Lower lobe of right lung (tissue), 2 donors: ENCODE results near the gene RPS18. TPM values are rescaled to one million over a fixed set of nuclear protein-coding genes. Genes with fewer than 3 reads are reported as not detected.
A peak's percentile ranks its signal among the peaks of the same experiment; 100 is the strongest.
"Not testable (repeated sequence)": the region's sequence is repeated elsewhere in the genome, so short reads cannot be mapped to it uniquely, and the experiment has no call there.

Experiments used
- ATAC-seq, 2 donors: fragments of 200-7000 bp; cut with Tn5 transposase; one replicate each; pipeline ENCODE4 v1.9.1; 2020 to 2022; ENCODE audit warnings: mild to moderate bottlenecking in 2 of 2, moderate library complexity in 2 of 2
- DNase-seq: peaks from one replicate; pipeline ENCODE4 v3.0.0-alpha.2; 2020
- H3K27ac ChIP-seq: fragments of 200-600 bp; one replicate; pipeline ENCODE4 v1.8.0; 2022
- H3K27me3 ChIP-seq: fragments of 200-600 bp; one replicate; pipeline ENCODE4 v1.8.0; 2022; ENCODE audit warnings: low read depth
- H3K36me3 ChIP-seq: fragments of 200-600 bp; one replicate; pipeline ENCODE4 v1.8.0; 2022; ENCODE audit warnings: mild to moderate bottlenecking
- H3K4me1 ChIP-seq: fragments of 200-600 bp; one replicate; pipeline ENCODE4 v1.8.0; 2022
- H3K4me3 ChIP-seq: fragments of 200-600 bp; one replicate; pipeline ENCODE4 v1.8.0; 2022; ENCODE audit warnings: mild to moderate bottlenecking
- H3K9me3 ChIP-seq: fragments of 200-600 bp; one replicate; pipeline ENCODE4 v1.8.0; 2022
- intact Hi-C: fragments of 100-400 bp; cut with DNase I; formaldehyde crosslinking; loops from one replicate; pipeline ENCODE4 v1.11.0; 2022
- total RNA-seq: library from RNA; stranded (reverse); fragmentation: NEBNext Ultra II Directional; extraction: Animal tissue kit (Norgen Biotek cat#: 25700); gene quantifications from one replicate; pipeline ENCODE4 v1.2.1, GENCODE V29; 2021
- TF ChIP-seq, protein P1 (sequence below): fragments of 200-600 bp; IDR thresholded peaks from one replicate; pipeline ENCODE4 v1.8.0; 2022; ENCODE audit warnings: antibody characterized with exemption, mild to moderate bottlenecking
- donor health status: DM: no; HTN: yes; CAD: no; lungs with severe emphysema.

The RPS18 gene
- total RNA-seq, 1 donor from 2014 or later = 1,662 TPM

DNA sequence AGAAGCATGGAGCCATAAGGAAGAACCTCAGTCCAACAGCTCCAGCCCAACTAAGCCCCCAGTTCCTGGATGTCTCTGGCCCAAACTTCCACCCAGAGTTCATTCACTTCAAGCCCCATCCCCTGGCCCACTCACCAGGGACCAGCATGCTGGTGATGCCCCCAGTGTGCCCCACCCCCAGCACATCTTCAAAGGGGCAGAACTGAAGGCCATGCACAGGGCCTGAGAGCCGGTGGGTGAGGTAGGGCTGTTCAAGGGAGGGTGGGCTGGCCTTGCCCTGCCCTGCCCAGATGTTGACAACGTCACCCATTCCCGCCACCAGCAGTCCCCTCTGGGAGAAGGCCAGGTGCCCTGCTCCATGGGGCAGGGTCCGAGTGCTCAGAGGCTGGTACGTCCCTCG lies 8.7 kb downstream of the RPS18 start:
- no peak overlapping the region for H3K27ac ChIP-seq
- H3K36me3 ChIP-seq = peaks cover 78% of the 10 kb centered on the region
- H3K9me3 ChIP-seq = no peaks in the 10 kb centered on the region
- no peaks in the 10 kb centered on the region for H3K27me3 ChIP-seq
- ATAC-seq = no peak
- TF ChIP-seq, protein P1, sequence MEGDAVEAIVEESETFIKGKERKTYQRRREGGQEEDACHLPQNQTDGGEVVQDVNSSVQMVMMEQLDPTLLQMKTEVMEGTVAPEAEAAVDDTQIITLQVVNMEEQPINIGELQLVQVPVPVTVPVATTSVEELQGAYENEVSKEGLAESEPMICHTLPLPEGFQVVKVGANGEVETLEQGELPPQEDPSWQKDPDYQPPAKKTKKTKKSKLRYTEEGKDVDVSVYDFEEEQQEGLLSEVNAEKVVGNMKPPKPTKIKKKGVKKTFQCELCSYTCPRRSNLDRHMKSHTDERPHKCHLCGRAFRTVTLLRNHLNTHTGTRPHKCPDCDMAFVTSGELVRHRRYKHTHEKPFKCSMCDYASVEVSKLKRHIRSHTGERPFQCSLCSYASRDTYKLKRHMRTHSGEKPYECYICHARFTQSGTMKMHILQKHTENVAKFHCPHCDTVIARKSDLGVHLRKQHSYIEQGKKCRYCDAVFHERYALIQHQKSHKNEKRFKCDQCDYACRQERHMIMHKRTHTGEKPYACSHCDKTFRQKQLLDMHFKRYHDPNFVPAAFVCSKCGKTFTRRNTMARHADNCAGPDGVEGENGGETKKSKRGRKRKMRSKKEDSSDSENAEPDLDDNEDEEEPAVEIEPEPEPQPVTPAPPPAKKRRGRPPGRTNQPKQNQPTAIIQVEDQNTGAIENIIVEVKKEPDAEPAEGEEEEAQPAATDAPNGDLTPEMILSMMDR = no peak
- H3K4me3 ChIP-seq = no peak overlapping the region
- peaks cover 34% of the 10 kb centered on the region for H3K4me1 ChIP-seq
- intact Hi-C loops = no loop called here
- no peak for DNase-seq

DNA sequence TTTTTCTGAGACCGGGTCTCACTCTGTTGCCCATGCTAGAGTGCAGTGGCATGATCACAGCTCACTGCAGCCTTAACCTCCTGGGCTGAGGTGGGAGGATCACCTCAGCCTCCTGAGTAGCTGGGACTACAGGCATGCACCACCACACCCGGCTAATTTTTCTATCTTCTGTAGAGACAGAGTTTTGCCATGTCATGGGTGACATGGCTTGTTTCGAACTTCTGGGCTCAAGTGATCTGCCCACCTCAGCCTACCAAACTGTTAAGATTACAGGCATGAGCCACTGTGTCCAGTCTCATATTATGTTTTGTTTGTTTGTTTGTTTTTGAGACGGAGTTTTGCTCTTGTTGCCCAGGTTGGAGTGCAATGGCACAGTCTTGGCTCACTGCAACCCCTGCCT lies 13.3 kb downstream of the RPS18 start:
- H3K9me3 ChIP-seq, H3K27ac ChIP-seq, DNase-seq, H3K27me3 ChIP-seq, intact Hi-C loops, H3K4me3 ChIP-seq, ATAC-seq: not testable (repeated sequence)
- Histone ChIP-seq H3K36me3 (peaks cover 71% of the 10 kb centered on the region), H3K4me1 (peaks cover 16% of the 10 kb centered on the region)

DNA sequence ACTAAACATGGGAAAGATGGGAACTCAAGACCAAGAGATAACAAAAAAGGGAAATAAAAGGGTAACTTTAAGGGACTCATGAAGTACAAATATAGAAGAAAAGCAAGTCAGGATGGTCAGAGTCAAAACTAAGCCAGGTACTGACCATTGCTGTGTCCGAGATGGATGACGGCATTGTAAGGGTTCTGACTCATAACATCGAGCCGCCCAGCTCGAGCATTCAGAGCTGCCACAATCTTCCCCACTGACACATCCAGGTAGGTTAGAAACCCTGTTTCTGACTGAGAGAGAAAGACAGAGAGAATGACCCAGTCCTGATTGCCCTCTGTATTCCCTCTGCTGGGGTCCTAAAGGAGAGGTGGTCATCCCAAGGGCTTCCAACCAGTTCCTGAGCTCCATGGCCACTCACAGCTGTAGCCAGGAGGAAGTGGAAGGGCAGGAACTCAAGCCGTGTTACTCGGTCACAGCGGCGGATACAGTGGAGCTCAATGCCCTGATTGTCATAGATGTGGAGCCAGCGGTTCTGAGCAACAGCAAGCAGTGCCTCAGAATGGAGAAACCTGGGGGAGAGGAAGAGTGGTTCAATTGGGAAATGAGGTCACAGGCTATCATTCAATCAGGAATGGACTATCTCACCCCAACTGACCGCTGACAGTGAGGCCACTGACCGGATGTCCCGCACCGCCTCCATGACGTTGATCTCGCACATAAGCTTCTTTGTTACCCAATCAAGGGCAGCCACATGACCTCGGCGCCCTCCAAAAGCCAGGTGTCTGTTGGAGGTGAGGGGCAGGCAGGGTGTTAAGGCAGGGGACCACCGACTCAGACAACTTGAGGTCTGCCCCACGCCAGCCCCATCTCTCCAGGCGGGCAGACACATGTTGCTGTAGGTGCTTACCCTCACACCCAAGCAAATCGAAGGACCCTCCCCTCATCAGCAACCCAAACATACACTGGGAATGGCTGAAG lies 15.4 kb downstream of the RPS18 start:
- Histone ChIP-seq H3K27ac (no peak overlapping the region), H3K4me3 (no peak overlapping the region), H3K36me3 (peaks cover 70% of the 10 kb centered on the region), H3K9me3 (no peaks in the 10 kb centered on the region), H3K4me1 (peaks cover 25% of the 10 kb centered on the region), H3K27me3 (no peaks in the 10 kb centered on the region)
- DNase-seq (no peak), ATAC-seq (no peak)
- TF ChIP-seq, protein P1 = no peak
- intact Hi-C loops = no loop called here

DNA sequence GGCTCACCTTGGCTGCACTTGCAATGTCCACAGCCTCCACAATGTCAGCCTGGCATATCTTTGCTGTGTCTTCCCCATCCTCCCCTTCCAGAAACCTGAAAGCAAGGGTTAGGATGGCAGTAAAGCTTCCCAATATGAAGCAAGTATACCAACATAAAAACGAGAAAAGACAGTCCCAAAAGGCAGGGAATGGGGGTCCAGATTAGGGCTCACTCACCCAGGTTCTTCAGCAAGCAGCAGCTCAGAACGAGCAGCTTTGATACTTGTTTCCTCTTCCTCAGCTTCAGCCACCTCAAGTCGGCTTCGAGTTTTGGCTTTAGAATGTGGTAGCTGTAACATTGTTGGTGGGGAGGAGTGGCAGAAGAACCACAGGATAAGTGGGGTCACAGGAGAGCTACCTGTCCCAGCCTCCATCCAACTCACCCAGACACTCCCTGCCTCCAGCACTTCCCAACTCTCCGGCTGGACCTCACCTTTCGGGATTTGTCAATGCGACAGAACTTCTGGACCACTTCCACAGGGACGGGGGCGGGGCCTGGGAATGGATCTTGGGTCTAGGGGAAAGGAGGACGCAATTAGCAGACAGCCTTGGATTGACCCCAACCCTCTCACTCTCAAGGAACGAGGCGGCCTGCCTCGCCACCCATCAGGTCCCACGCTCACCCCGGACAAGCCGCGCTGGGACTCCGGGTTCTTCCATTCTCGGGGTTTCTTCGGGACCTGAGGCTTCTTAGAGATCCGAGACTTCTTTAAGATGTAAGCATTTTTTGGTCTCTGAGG lies 16.5 kb downstream of the RPS18 start:
- ATAC-seq = peak in 1 of 2 donors; percentile 1
- Histone ChIP-seq H3K4me3 (peak overlapping the region; percentile 76), H3K9me3 (no peaks in the 10 kb centered on the region), H3K36me3 (peaks cover 74% of the 10 kb centered on the region), H3K27ac (peak overlapping the region; percentile 75), H3K4me1 (peaks cover 25% of the 10 kb centered on the region), H3K27me3 (no peaks in the 10 kb centered on the region)
- TF ChIP-seq, protein P1 = no peak
- peak; percentile 47 for DNase-seq
- intact Hi-C loops = no loop called here

DNA sequence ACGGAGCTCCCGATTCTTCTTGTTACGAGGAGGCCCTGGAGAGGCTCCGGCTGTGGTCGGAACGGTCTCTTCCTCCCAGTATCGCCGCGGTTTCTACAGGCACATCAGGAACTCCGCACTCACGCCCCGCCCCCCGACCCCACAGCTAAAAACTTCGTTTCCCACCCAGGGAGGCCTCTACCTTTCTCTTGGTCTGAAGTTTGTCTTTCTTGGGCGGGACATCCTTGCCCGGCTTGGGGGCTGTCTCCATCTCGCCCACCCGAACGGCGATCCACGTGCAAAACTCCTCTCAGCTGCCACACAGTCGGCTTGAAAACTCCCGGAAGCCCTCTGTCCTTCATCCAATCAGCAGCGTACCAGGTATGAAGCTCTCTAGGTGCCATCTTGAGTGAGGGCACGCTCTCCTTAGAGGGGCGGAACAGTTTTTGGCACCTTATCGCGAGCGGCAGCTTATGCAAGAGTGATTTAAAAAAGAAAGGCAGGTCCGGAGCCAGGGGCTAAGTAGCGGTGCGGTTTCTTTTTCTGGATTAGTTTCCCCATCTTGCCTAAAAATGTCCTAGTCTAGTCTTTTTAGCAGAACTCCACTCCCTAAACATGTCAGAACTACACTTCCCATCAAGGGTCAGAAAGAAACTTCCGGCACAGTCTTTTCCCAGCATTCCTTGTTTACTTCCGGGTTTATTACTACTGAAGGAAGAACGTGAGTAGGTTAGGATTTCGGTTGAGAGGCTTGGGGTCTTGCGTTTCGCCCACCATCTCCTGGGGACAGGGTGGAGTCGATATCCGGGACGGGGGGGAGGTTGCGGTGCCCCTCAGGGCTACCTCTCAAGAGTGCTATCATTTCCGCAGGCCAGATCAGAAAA lies 17.3 kb downstream of the RPS18 start, which contains the start of the genes PFDN6 and WDR46:
Gene PFDN6 (plus strand): TSS at position 681 of the 863 bp plus-strand sequence. CDS start 256 bp downstream, outside the sequence.
Gene WDR46 (minus strand): TSS at position 319 of the 863 bp plus-strand sequence. CDS start 69 bp downstream, at position 250.
- peak within 1 kb of the TSS; percentile 75 for H3K27ac ChIP-seq
- H3K4me3 ChIP-seq = peak within 1 kb of the TSS; percentile 76
- no peaks in the 10 kb centered on the region for H3K9me3 ChIP-seq
- peak; percentile 95 to 98 for ATAC-seq
- DNase-seq = peak; percentile 83
- H3K36me3 ChIP-seq = peaks cover 74% of the 10 kb centered on the region
- intact Hi-C loops = no loop called here
- TF ChIP-seq, protein P1 = no peak
- peaks cover 25% of the 10 kb centered on the region for H3K4me1 ChIP-seq
- H3K27me3 ChIP-seq = no peaks in the 10 kb centered on the region
